ENCODE results near the gene TGFBR3L. TPM values are rescaled to one million over a fixed set of nuclear protein-coding genes. Genes with fewer than 3 reads are reported as not detected.

TGFBR3L gene
- total and polyA plus RNA-seq, 2 experiments from 2014 or later, result 1.7 to 7.0 TPM

- no peak for TF ChIP-seq ZNF462 (CRISPR knock-in tag; IDR thresholded peaks at IDR 0.05)
Observed at GRCh38 chr19:7868671-7869452, 45.8 kb upstream of the TGFBR3L start (continued).

GRCh38 chr19:7869453-7869909, 45.1 kb upstream of the TGFBR3L start:
- DNase-seq (ENCODE audit: low spot score), result peak; percentile 80
- H3K27me3 ChIP-seq (ENCODE audit: insufficient read depth), result peaks cover 53% of the 10 kb centered on the region
- peak overlapping the region; percentile 91 for H3K4me2 ChIP-seq
- no peaks in the 10 kb centered on the region for H3K79me2 ChIP-seq (replicated peaks; ENCODE audit: insufficient read depth)
- peak overlapping the region; percentile 54; the same call in 2 of the 3 replicates for H3K4me3 Mint-ChIP-seq
- peaks cover 13% of the 10 kb centered on the region; the same call in 1 of the 2 replicates for H3F3A ChIP-seq (replicated peaks; ENCODE audit: low read depth)
- H3K27ac Mint-ChIP-seq, result no peak overlapping the region
- H3K4me1 ChIP-seq (ENCODE audit: insufficient read depth), result peaks cover 23% of the 10 kb centered on the region; the same call in 1 of the 2 replicates
- no peaks in the 10 kb centered on the region for H3K9me3 Mint-ChIP-seq
- no peak overlapping the region for H2AFZ ChIP-seq
- ATAC-seq, result peak; percentile 15
- no peaks in the 10 kb centered on the region for H4K20me1 ChIP-seq (replicated peaks; ENCODE audit: insufficient read depth)
- H3K36me3 Mint-ChIP-seq (ENCODE audit: low read depth), result peaks cover 5% of the 10 kb centered on the region; the same call in 2 of the 3 replicates
- H3K4me1 Mint-ChIP-seq, result peaks cover 28% of the 10 kb centered on the region
- H3K4me3 ChIP-seq, result peak overlapping the region; percentile 66
- no peaks in the 10 kb centered on the region for H3K36me3 ChIP-seq (ENCODE audit: insufficient read depth)
- no peak for TF ChIP-seq NANOG (IDR thresholded peaks at IDR 0.05; ENCODE audit: borderline replicate concordance)
- no peak for TF ChIP-seq EZH2 (IDR thresholded peaks at IDR 0.05; ENCODE audit: low read depth, unreplicated experiment)
- no peak for TF ChIP-seq ZNF331 (CRISPR knock-in tag; IDR thresholded peaks at IDR 0.05; ENCODE audit: low read depth)
- peak; percentile 20; the same call in 1 of the 2 replicates for TF ChIP-seq POLR2AphosphoS5 (IDR thresholded peaks at IDR 0.05; ENCODE audit: low read depth)
- no peak for TF ChIP-seq ZNF462 (CRISPR knock-in tag; IDR thresholded peaks at IDR 0.05)
- no peak for TF ChIP-seq CTCF (conservative IDR thresholded peaks at IDR 0.05; ENCODE audit: low read depth in 2 of 2)
- H3K9me2 ChIP-seq (ENCODE audit: insufficient read depth), result no peaks in the 10 kb centered on the region
- H3K27ac ChIP-seq (ENCODE audit: low read depth), result no peak overlapping the region
- peaks cover 64% of the 10 kb centered on the region for H3K27me3 Mint-ChIP-seq (ENCODE audit: insufficient read depth, low read depth, poor library complexity)

Measured in GM23338 (cell line).